T-helper 2 cell treated with Interferon-gamma antibody and Interleukin-4, amounts not matched to agents 100 ng/mL and 5 ng/mL, for 36 hours (primary cell): Measurements from ENCODE around the gene SECISBP2. TPM values are rescaled to one million over a fixed set of nuclear protein-coding genes. Genes with fewer than 3 reads are reported as not detected.

ENCODE experiments used
- intact Hi-C: fragments of 100-400 bp; cut with micrococcal nuclease; formaldehyde crosslinking; loops from one replicate; pipeline ENCODE4 v1.15.1; 2023
- total RNA-seq: library from RNA; stranded (reverse); gene quantifications from 2 replicates; pipeline ENCODE4 v1.2.3, GENCODE V29; 2022

The SECISBP2 gene
- total RNA-seq, 1 donor from 2014 or later: 44.8 TPM

DNA sequence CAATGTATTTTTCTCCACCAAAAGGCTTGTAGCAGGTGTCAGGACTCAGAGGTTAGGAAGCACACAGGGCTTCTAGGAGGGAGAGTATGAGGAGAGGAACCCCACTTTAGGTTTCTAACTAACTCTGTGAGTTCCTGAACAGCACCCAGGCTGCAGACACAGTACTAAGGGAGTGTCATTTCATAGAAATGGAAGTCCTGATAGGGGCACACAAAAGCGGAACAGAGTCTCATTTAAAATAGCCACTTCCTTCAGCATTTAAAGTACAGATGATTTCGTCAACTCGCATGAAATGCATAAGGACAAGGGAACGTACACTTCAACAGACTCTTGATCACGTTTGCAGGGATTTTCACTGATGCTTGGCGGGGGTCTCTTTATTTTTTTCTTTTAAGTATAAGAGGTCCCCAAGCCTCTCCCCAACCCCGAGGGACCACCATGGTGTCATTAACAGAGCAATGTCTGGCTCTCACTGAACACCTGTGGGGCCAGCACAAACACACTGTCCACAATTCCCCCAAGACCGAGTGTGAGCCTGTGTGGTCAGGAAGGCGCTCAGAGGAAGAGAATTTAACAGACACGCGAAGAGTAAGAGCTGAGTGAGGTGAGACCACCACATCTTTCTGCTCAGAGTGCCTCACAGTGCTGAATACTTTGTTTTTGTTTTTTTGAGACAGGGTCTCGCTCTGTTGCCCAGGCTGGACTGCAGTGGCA is 82.3 kb downstream of the SECISBP2 start:
- intact Hi-C loops: no loop called here

DNA sequence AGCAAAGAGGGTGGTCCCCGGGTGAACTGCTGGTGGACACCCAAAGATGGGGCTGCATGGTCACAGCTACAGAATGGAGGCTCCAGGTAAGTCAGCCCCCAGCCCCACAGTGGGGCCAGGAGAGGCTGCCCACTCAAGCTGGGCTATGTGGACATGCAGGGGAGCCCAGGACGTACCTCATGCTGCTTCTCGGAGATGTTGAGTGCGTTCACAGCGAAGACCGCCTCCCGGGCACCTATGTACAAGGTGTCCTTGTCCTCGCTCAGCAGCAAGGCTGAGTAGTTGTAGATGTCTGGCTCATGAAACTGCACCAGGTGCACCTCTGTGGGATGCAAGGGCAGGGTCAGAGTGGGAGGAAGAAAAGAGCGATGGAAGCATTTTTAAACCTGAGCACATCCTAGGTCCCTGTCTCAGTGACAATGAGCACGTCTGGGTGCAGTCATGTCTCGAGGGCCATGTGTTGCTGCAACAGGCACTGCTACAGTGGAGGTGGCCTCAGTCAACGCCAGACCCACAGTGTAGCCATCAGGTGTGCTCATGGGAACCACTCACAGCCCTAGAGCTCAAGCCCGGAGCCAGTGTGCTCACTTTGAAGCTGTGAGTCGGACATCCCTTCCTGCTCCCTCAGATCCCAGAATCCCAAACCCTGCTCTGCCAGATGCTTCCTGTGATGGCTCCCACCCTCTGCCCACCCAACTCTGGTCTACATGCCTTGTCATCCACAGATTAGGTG is 84.6 kb downstream of the SECISBP2 start:
- intact Hi-C loops: no loop called here

DNA sequence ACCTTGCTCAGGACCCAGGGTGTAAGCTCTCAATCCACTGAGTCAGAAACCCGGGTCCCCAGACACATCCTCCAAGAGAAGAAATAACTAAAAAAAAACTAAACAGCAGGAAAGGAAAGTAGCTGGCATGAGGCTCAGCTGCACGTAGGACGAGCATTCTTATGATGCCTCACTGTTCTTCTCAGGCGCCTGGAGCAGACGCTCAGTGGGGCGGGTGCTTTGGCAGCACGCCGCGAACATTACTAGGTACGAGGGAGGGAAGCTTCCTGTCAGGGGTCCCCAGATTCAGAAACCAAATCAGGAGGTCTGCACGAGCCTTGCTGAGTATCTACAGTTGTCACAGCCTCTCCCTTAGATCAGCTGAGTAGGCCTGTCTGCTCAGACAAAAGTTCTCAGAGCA is 85.8 kb downstream of the SECISBP2 start:
- intact Hi-C loops: no loop called here

GRCh38 chr9:89405826-89406225 is 87.5 kb downstream of the SECISBP2 start:
- intact Hi-C loops: loop anchor here (5.0 kb wide), 1 partner anchor 69 kb away; no protein-coding TSS in a partner anchor

DNA sequence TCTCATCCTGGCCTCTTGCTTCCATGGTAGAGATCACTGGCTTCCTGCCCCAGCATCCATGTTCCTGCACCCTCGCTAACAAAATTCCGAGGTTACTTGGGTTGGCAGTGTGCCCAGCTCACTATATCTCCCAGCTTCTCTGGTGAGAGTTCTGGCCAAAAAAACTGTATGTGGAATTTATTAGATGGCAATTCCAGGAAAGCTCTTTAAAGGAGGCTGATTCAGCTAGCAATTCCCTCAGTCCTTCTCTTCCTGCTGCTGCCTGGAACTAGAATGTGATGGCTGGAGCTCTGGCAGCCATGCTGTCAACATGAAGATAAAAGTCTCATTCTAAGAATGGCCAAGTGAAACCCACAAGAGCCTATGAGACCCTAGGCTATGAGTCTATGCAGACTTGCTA is 88.8 kb downstream of the SECISBP2 start:
- intact Hi-C loops: loop anchor here (5.0 kb wide), 1 partner anchor 70 kb away; no protein-coding TSS in a partner anchor

DNA sequence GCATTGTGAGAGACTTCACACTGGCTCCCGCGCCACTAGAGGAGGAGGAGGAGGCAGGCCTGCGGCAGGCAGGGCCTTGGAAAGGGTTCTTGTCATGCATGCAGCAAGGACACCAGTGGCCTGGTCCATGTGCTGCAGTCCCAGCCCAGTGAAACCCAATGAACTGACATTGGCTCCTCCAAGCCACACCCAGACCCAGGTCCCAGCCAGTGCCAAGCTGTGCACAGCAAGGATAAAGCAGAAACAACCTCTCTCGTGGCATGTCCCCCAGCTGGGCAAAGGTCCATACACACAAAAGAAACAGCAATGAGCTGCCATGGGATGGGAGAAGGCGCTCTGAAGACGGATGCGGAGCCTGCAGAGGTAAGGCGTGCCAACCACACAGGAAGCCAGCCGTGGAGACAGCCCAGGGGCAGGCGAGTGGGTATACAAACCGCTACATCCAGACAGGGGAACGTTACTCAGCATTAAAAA is 90.4 kb downstream of the SECISBP2 start:
- intact Hi-C loops: loop anchor here (2.0 to 5.0 kb wide), 2 partner anchors 18 to 71 kb away; no protein-coding TSS in a partner anchor

Other genes with a start within 250 kb of the SECISBP2 start
- not detected in 2 replicates for gene SHC3, start 139.7 kb upstream of the SECISBP2 start, total RNA-seq
- gene CKS2, start 7.3 kb upstream of the SECISBP2 start, total RNA-seq: 162 and 164 TPM in 2 replicates
- 458 TPM in 2 replicates for gene SEMA4D, start 179.6 kb downstream of the SECISBP2 start, total RNA-seq